ENCODE measurements around the gene TYK2.
"Not testable (repeated sequence)": the region's sequence is repeated elsewhere in the genome, so short reads cannot be mapped to it uniquely, and the experiment has no call there.

Gene TYK2

GRCh38 chr19:10380313-10381102 lies at the start of gene TYK2:
TYK2 (minus strand) TSS chr19:10380572; CDS start chr19:10378406, 2,166 bp downstream.
- DNase-seq, result peak; percentile 99

- DNase-seq, result no peak
These were observed 48.6 kb upstream of the TYK2 start for GRCh38 chr19:10428996-10429381.

- DNase-seq, result no peak
These were observed 46.8 kb upstream of the TYK2 start for GRCh38 chr19:10427169-10427568.

- DNase-seq, result peak; percentile 54
These were observed 43.8 kb upstream of the TYK2 start for GRCh38 chr19:10424011-10424637.

- no peak for DNase-seq
These were observed 42.5 kb upstream of the TYK2 start for GRCh38 chr19:10422846-10423245.

GRCh38 chr19:10422046-10422461 lies 41.7 kb upstream of the TYK2 start:
- no peak for DNase-seq

- no peak for DNase-seq
These were observed 41.1 kb upstream of the TYK2 start for GRCh38 chr19:10421240-10422045.

- no peak for DNase-seq
These were observed 40.3 kb upstream of the TYK2 start, which contains the start of gene PDE4A for GRCh38 chr19:10420444-10421239. PDE4A (plus strand) TSS chr19:10420538; CDS start chr19:10420765, 227 bp downstream.

- peak; percentile 34 for DNase-seq
These were observed 39.5 kb upstream of the TYK2 start for GRCh38 chr19:10419646-10420443.

- DNase-seq, result no peak
These were observed 38.9 kb upstream of the TYK2 start for GRCh38 chr19:10419200-10419645.

- no peak for DNase-seq
These were observed 38.3 kb upstream of the TYK2 start for GRCh38 chr19:10418485-10419199.

GRCh38 chr19:10418235-10418484 lies 37.8 kb upstream of the TYK2 start:
- no peak for DNase-seq

GRCh38 chr19:10417541-10418234 lies 37.3 kb upstream of the TYK2 start:
- peak; percentile 47 for DNase-seq

GRCh38 chr19:10416380-10417257 lies 36.2 kb upstream of the TYK2 start:
- DNase-seq, result peak; percentile 44

- peak; percentile 21 for DNase-seq
These were observed 35.7 kb upstream of the TYK2 start for GRCh38 chr19:10416083-10416379.

- no peak for DNase-seq
These were observed 32.0 kb upstream of the TYK2 start for GRCh38 chr19:10412257-10412977.

GRCh38 chr19:10411224-10411623 lies 30.9 kb upstream of the TYK2 start:
- DNase-seq, result not testable (repeated sequence)

GRCh38 chr19:10408511-10409283 lies 28.3 kb upstream of the TYK2 start:
- DNase-seq, result no peak
